Stimulated activated CD8-positive, alpha-beta memory T cell treated with anti-CD3 and anti-CD28 coated beads, Interleukin-7, amount 100 ng/mL, for 48 hours (primary cell): ENCODE data around the gene PRPSAP2.
"Not testable (repeated sequence)": the region's sequence is repeated elsewhere in the genome, so short reads cannot be mapped to it uniquely, and the experiment has no call there.

Source experiments
- DNase-seq, 2 donors: peaks; one replicate each; pipeline ENCODE4 v3.0.0-alpha.2; 2020; ENCODE audit warnings: low read depth in 1 of 2; ENCODE audit errors: extremely low read depth in 1 of 2

The PRPSAP2 gene

DNA sequence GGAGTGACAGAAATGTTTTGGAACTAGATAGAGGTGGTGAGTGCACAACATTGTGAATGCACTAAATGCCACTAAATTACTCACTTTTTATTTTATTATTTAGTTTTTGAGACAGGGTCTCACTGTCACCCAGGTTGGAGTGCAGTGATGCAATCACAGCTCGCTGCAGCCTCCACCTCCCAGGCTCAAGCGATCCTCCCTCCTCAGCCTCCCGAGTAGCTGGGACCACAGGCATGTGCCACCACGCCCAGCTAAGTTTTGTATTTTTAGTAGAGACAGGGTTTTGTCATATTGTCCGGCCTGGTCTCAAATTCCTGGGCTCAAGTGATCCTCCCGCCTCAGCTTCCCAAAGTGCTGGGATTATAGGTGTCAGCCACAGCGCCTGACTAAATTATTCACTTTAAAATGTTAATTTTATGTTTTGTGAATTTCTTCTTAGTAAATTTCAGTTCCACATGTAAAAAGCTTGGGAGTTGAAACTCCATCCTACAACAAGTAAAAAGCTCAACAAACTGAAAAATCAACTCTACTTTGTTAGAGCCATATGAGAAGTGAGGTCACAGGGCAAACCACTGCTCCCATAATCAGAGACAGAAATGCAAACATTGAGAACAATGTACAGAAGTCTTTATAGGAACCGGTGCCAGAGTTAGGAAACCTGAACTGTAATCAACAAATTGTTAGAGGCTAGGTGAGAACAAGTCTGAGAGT is 80.2 kb downstream of the PRPSAP2 start:
- DNase-seq = no peak

GRCh38 chr17:18938692-18939023 is 80.7 kb downstream of the PRPSAP2 start:
- DNase-seq = no peak

DNA sequence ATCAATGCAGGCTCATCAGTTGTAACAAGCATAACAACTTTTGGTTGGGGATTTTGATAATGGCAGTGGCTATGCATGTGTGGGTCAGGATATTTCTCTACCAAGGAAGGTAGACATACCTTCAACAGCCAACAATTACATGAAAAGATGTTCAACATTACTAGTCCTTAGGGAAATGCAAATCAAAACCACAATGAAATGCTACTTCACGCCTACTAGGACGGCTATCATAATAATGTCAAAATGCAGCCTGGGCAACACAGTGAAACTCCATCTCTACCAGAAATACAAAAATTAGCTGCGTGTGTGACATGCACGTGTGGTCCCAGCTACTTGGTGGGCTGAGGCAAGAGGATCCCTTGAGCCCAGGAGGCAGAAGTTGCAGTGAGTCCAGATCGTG is 86.7 kb downstream of the PRPSAP2 start:
- no peak for DNase-seq

DNA sequence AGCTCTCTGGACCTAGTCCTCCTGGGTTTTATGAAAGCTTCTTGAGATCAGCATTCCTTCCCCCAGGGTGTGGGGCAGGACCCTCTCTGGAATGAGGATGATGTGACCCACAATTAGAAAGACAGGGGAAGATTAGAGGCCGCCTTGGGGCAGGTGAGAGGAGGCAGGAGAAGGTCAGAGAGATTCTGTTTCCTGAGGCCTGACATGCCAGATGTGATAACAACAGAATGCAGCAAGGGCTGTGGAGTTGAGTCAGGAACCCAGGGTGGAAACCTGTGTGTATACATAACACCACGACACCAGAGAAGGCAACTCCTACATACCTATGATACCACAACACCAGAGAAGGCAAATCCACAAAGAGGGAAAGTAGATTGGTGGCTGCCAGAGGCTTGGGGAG is 88.6 kb downstream of the PRPSAP2 start:
- no peak for DNase-seq

DNA sequence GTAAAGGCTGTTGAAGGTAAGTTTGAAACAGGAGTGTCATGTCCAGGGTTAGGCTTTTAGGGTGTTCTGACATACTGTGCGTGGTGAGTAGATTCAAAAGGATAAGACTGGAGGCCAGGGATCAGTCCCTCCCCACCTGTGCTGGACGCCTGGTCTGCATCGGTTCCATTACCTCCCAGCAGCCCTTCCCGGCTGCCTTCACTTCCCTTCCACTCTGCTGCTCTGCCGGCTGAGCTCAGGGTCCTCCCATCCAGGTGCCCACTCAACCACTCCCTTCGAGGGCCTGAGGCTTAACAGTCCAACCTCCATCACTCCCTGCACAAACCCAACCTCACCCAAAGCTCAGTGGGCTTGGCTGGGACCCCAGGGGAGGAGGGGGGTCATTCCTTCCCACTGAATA is 89.9 kb downstream of the PRPSAP2 start:
- DNase-seq = no peak

DNA sequence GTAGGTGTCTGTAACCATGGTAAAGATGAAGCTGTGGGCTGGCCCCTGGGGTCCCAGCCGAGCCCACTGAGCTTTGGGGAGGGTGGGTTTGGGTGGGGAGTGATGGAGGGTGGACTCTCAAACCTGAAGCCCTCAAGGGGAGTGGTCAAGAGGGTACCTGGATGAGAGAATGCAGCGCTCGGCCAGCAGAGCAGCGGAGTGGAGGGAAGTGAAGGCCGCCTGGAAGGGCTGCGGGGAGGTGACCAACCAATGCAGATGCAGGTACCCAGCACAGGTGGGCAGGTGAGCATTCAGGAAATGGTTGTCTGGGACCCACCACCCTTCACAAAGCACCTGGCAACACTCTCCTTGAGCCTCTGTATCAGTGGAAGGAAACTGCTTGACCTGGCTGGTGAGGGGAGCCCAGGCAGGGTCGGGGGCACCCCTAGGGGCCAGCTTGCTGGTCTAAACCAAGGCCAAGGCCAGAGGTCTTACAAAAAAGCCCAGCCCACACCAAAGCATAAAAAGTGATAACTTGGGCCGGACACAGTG is 90.6 kb downstream of the PRPSAP2 start:
- no peak for DNase-seq

DNA sequence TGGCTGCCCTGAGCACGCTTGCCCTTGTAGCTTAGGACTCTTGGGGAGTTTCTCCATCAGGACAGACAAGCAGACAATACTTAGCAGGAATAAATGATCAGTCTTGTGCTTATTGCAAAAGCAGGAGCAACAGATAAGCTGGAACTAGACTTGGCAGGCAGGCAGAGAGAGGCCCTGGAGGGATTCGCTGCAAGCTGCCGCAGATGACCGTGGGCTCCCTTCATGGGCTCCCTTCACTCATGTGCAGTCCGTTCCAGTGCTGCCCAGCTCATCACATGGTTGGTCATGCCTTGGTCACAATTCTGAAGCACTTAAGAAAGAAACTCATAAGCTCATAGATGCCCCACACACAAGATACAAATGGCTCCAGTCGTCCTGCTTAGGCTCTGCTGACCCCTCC is 91.6 kb downstream of the PRPSAP2 start:
- DNase-seq = no peak

DNA sequence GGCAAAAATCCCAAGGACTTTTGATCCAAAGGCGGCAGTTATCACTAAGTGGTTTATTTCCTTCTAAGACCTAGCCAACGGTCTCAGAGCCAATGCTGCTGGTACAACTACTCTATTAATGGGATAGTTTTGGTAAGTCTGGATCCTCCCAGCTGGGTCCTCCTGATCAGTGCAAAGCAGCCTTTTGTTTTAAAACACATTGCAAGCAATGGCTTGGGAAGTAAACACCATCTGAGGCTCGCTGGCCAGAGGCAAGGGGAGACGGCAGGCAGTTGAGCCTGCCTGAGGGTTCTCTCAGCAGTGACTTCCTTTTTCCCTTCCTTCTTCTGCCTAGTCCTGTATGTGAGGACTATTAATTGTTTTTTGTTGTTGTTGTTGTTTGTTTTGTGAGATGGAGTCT is 92.4 kb downstream of the PRPSAP2 start:
- no peak for DNase-seq

DNA sequence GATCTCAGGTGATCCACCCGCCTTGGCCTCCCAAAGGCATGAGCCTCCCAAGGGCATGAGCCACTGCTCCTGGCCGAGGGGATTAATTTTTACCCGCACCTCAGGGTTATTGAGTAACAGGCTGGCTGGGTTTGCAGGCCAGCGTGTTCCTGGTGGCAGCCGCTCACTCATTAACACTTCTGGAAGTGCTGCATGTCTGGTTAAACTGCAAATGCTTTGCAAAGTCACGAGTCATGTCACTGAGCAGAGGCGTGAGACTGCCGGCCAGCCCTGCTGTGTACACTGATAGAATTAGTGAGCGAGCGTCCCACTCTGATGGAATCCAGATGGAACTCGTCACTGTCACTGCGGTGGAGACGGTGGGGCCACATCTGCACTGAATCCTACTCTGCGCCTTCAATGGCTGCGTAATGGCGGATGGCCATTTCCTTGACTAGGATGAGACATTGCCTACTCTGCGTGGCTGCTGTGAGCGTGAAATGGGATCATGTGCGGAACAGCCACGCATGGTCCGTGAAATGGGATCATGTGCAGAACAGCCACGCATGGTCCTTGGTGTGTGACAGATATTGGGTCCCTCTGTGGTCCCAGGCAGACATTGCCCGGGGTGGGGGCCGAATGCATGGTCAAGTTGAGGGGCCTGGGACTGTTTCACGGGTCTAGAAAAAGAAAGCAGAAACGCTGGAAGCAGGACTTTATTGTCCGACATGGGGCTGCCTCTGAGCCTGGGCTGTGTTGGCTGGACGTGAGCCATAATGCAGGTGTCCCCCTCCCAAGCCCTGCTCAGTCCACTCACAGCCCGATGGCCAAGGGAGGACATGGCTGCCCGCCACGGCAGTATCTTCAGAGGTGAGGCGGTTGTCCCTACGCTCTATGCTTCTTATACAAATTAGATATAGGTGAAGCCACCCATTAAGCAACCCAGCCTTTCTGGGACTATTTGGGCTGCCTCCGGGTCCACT is 93.3 kb downstream of the PRPSAP2 start:
- DNase-seq = no peak

- DNase-seq = no peak
These were observed 94.3 kb downstream of the PRPSAP2 start, which contains the start of gene SLC5A10 for GRCh38 chr17:18951941-18952842. Gene SLC5A10, plus strand, starts transcription at chr17:18952165. Its CDS starts 41 bp downstream, at chr17:18952206.

- no peak for DNase-seq
These were observed 95.3 kb downstream of the PRPSAP2 start for GRCh38 chr17:18953231-18953728.

GRCh38 chr17:18954321-18954720 is 96.4 kb downstream of the PRPSAP2 start:
- DNase-seq = no peak

DNA sequence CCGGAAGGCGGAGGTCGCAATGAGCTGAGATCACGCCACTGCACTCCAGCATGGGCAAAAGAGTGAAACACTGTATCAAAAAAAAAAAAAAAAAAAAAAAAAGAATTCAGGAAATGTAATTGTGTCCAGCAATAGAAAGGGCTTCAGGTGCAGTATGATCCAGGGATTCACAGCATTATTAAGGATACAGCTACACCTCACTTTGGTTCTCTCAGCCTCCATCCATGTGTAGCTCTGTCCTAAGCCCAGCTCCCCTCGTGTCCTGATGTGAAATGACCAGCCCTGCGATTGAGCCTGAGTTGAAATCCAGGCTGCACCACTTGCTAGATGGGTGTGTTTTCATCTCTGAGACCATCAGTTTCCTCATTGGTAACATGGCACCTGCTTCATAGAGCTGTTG is 97.1 kb downstream of the PRPSAP2 start:
- DNase-seq = no peak

DNA sequence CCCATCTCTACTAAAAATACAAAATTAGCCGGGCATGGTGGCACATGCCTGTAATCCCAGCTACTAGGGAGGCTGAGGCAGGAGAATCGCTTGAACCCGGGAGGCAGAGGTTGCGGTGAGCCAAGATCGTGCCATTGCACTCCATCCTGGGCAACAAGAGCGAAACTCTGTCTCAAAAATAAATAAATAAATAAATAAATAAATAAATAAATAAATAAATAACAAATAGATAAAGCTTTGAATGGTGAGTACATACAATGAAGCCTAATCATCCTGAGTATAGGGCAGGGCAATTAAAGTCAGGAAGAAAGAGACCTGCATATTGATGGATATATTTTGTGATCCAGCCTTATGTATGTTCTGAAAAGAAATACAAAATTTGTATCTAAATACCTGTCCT is 98.1 kb downstream of the PRPSAP2 start:
- DNase-seq = not testable (repeated sequence)

GRCh38 chr17:18956581-18956980 is 98.7 kb downstream of the PRPSAP2 start:
- DNase-seq = no peak

DNA sequence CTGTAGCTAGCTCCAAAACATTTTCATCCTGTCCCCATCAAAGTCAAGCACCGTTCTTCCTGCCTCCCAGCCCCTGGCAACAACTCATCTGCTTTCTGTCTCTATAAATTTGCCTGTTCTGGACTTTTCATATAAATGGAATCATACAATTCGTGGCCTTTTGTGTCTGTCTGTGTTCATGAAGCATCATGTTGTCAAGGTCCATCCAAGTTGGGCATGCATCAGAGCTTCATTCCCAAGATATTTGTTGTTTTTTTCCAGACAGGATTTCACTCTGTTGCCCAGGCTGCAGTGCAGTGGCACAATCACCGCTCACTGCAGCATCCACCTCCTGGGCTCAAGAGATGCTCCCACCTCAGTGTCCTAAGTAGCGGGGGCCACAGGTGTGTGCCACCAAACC is 99.9 kb downstream of the PRPSAP2 start:
- DNase-seq = no peak

GRCh38 chr17:18958611-18959010 is 100.7 kb downstream of the PRPSAP2 start:
- no peak for DNase-seq

GRCh38 chr17:18959071-18959844 is 101.3 kb downstream of the PRPSAP2 start:
- DNase-seq = no peak

GRCh38 chr17:18959845-18960240 is 101.9 kb downstream of the PRPSAP2 start:
- DNase-seq = no peak

- no peak for DNase-seq
These were observed 102.3 kb downstream of the PRPSAP2 start for GRCh38 chr17:18960241-18960665.
